ENCODE measurements around the gene DRAXIN.

The DRAXIN gene

DNA sequence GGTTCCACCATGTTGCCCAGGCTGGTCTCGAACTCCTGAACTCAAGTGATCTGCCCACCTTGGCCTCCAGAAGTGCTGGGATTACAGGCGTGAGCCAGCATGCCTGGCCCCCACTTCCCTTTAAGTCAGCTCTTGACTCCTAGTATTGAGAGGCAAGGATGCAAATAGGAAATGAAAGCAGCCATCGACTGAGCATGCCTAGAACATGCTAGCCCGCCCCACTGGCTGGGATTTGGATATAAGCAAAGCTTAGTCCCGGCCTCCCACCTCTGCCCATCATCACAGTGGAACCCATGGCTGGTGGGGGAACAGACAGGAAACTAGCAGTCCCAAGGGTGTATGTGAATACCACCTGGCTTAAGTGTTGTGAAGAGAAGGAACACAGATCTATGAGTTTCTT is 80.9 kb downstream of the DRAXIN start:
- TF ChIP-seq, protein P1, sequence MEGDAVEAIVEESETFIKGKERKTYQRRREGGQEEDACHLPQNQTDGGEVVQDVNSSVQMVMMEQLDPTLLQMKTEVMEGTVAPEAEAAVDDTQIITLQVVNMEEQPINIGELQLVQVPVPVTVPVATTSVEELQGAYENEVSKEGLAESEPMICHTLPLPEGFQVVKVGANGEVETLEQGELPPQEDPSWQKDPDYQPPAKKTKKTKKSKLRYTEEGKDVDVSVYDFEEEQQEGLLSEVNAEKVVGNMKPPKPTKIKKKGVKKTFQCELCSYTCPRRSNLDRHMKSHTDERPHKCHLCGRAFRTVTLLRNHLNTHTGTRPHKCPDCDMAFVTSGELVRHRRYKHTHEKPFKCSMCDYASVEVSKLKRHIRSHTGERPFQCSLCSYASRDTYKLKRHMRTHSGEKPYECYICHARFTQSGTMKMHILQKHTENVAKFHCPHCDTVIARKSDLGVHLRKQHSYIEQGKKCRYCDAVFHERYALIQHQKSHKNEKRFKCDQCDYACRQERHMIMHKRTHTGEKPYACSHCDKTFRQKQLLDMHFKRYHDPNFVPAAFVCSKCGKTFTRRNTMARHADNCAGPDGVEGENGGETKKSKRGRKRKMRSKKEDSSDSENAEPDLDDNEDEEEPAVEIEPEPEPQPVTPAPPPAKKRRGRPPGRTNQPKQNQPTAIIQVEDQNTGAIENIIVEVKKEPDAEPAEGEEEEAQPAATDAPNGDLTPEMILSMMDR (IDR thresholded peaks at IDR 0.05) = no peak

DNA sequence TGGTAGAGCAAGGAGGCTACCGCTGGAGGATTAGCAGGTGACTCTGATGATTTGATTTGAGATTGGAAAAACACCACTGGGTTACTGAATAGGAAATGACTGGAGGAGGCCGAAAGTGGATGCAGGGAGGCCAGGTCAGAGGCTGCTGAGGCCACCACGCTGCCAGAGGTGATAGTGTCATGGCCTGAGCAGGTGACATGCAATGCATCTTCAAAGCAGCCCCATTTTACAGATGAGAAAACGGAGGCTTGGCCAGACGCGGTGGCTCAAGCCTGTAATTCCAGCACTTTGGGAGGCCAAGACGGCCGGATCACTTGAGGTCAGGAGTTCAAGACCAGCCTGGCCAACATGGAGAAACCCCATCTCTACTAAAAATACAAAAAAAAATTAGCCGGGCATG is 83.2 kb downstream of the DRAXIN start:
- TF ChIP-seq, protein P1 (IDR thresholded peaks at IDR 0.05) = no peak
